Keratinocyte (primary cell): Measurements from ENCODE around the gene FGFR3. TPM values are rescaled to one million over a fixed set of nuclear protein-coding genes. Genes with fewer than 3 reads are reported as not detected.

Experiments
- DNase-seq: peaks from one replicate; pipeline ENCODE4 v3.0.0-alpha.2; 2011; ENCODE audit warnings: low read depth, missing footprints, low spot score
- FAIRE-seq: peaks from 2 replicates; lab custom pipeline; 2011; peaks lifted over from hg19 to GRCh38; lab: Jason Lieb, UNC
- H2AFZ ChIP-seq: 2 replicates; pipeline ENCODE4 v1.6.0; 2012; ENCODE audit warnings: low read length, control low read depth, inconsistent platforms; ENCODE audit not compliant: control insufficient read depth
- H3K27ac ChIP-seq: 2 replicates; pipeline ENCODE4 v1.5.1; 2011; ENCODE audit warnings: low read length; ENCODE audit not compliant: control insufficient read depth, insufficient read depth
- H3K27me3 ChIP-seq: 3 replicates; pipeline ENCODE4 v1.6.0; 2011; ENCODE audit warnings: low read length; ENCODE audit not compliant: control insufficient read depth, insufficient read depth; ENCODE audit errors: extremely low read depth
- H3K36me3 ChIP-seq, 2 experiments: 2 replicates in 1 of 2; 3 replicates in 1 of 2; pipeline ENCODE4 v1.5.1; 2011; ENCODE audit warnings: low read length in 2 of 2, mild to moderate bottlenecking in 1 of 2; ENCODE audit not compliant: control insufficient read depth in 2 of 2, insufficient read depth in 2 of 2; ENCODE audit errors: extremely low read depth in 1 of 2
- H3K4me1 ChIP-seq: 3 replicates; pipeline ENCODE4 v1.5.1; 2011; ENCODE audit warnings: low read length; ENCODE audit not compliant: control insufficient read depth, insufficient read depth; ENCODE audit errors: extremely low read depth
- H3K4me2 ChIP-seq: 3 replicates; pipeline ENCODE4 v1.6.0; 2011; ENCODE audit warnings: low read depth, low read length; ENCODE audit not compliant: control insufficient read depth, insufficient read depth; ENCODE audit errors: extremely low read depth
- H3K4me3 ChIP-seq, 3 experiments: fragments of 200-600 bp in 1 of 3; sonication (generic) in 1 of 3; 2 replicates in 2 of 3; 3 replicates in 1 of 3; pipeline ENCODE4 v1.5.1; 2011 to 2016; ENCODE audit warnings: low read length in 3 of 3, mild to moderate bottlenecking in 3 of 3, control low read depth in 2 of 3, inconsistent platforms in 1 of 3, low read depth in 1 of 3, mixed read lengths in 1 of 3, mixed run types in 1 of 3, moderate library complexity in 1 of 3; ENCODE audit not compliant: control insufficient read depth in 2 of 3, insufficient read depth in 2 of 3; ENCODE audit errors: extremely low read depth in 1 of 3
- H3K79me2 ChIP-seq: 2 replicates; pipeline ENCODE4 v1.6.0; 2012; ENCODE audit warnings: low read length; ENCODE audit not compliant: control insufficient read depth, insufficient read depth
- H3K9ac ChIP-seq: 3 replicates; pipeline ENCODE4 v1.6.0; 2011; ENCODE audit warnings: low read length; ENCODE audit not compliant: control insufficient read depth, insufficient read depth; ENCODE audit errors: extremely low read depth
- H3K9me1 ChIP-seq: 3 replicates; pipeline ENCODE4 v1.6.0; 2011; ENCODE audit warnings: low read length; ENCODE audit not compliant: control insufficient read depth, insufficient read depth; ENCODE audit errors: extremely low read depth
- H3K9me3 ChIP-seq: 2 replicates; pipeline ENCODE4 v1.5.1; 2012; ENCODE audit warnings: low read depth, low read length; ENCODE audit not compliant: control insufficient read depth
- H4K20me1 ChIP-seq: 3 replicates; pipeline ENCODE4 v1.6.0; 2011; ENCODE audit warnings: low read length; ENCODE audit not compliant: control insufficient read depth, insufficient read depth; ENCODE audit errors: extremely low read depth
- CTCF ChIP-seq, 3 experiments: IDR thresholded peaks in 1 of 3; conservative IDR thresholded peaks in 1 of 3; optimal IDR thresholded peaks in 1 of 3; 2 replicates in 2 of 3; 3 replicates in 1 of 3; pipeline versions ENCODE3 to v1.5.1; 2011; ENCODE audit warnings: low read length in 3 of 3, mild to moderate bottlenecking in 3 of 3, moderate library complexity in 2 of 3, control low read depth in 1 of 3, inconsistent platforms in 1 of 3; ENCODE audit not compliant: insufficient read depth in 2 of 3; ENCODE audit errors: extremely low read depth in 1 of 3
- EZH2 ChIP-seq: IDR thresholded peaks from one replicate; pipeline ENCODE4 v1.6.1; 2012; ENCODE audit warnings: inconsistent platforms, mild to moderate bottlenecking, low read length, moderate library complexity
- dilution Hi-C: fragments of 300-500 bp; cut with MboI; formaldehyde crosslinking; loops from one replicate; pipeline ENCODE4 v1.7.0; 2020; ENCODE audit warnings: low sequenced_read_pairs; ENCODE audit not compliant: extremely low pct_ligation_motif_present
- polyA plus RNA-seq, 5 experiments: library from polyadenylated mRNA; depleted of rRNA in 3 of 5; stranded (reverse) in 3 of 5; stranded (forward) in 1 of 5; unstranded in 1 of 5; fragments of >200 nt; gene quantifications; 1 replicate in 1 of 5; 2 replicates in 3 of 5; 3 replicates in 1 of 5; pipeline versions ENCODE4 v1.2.1 to v1.2.3, GENCODE V29; 2011 to 2012; ENCODE audit warnings: missing spikeins in 2 of 5, low read depth in 1 of 5, low replicate concordance in 1 of 5

Gene FGFR3
- polyA plus RNA-seq, 1 donor (not counting 4 experiments of a cell fraction or from before 2014, with no cell fraction given) = 45.2 TPM

GRCh38 chr4:1797298-1797860 is 4.3 kb downstream of the FGFR3 start:
- peaks cover 10% of the 10 kb centered on the region for H4K20me1 ChIP-seq
- H3K79me2 ChIP-seq = peaks cover 24% of the 10 kb centered on the region
- H3K36me3 ChIP-seq = peaks cover 12 to 14% of the 10 kb centered on the region in 2 experiments
- H3K9me3 ChIP-seq = no peaks in the 10 kb centered on the region
- DNase-seq = no peak
- no peak overlapping the region for H3K9ac ChIP-seq
- no peak overlapping the region for H3K4me2 ChIP-seq
- H3K9me1 ChIP-seq = no peaks in the 10 kb centered on the region
- H2AFZ ChIP-seq = no peak overlapping the region
- H3K4me1 ChIP-seq = peaks cover 6% of the 10 kb centered on the region
- no peak for FAIRE-seq
- no peak overlapping the region for H3K27ac ChIP-seq
- no peak overlapping the region for H3K4me3 ChIP-seq
- no peaks in the 10 kb centered on the region for H3K27me3 ChIP-seq
- TF ChIP-seq CTCF (optimal IDR thresholded peaks at IDR 0.05 in 1 of 3, IDR thresholded peaks at IDR 0.05 in 1 of 3, conservative IDR thresholded peaks at IDR 0.05 in 1 of 3; ENCODE audit: extremely low read depth in 1 of 3, insufficient read depth in 2 of 3, low read length in 3 of 3) (no peak), EZH2 (no peak)
- dilution Hi-C loops = no loop called here

- no peak overlapping the region for H2AFZ ChIP-seq
- dilution Hi-C loops = no loop called here
- H3K4me1 ChIP-seq = peaks cover 6% of the 10 kb centered on the region
- no peaks in the 10 kb centered on the region for H3K9me1 ChIP-seq
- H3K27ac ChIP-seq = no peak overlapping the region
- peaks cover 10% of the 10 kb centered on the region for H4K20me1 ChIP-seq
- H3K36me3 ChIP-seq = peaks cover 12 to 14% of the 10 kb centered on the region in 2 experiments
- H3K4me3 ChIP-seq = no peak overlapping the region
- no peaks in the 10 kb centered on the region for H3K27me3 ChIP-seq
- DNase-seq = no peak
- no peak for FAIRE-seq
- peaks cover 24% of the 10 kb centered on the region for H3K79me2 ChIP-seq
- H3K4me2 ChIP-seq = no peak overlapping the region
- no peak overlapping the region for H3K9ac ChIP-seq
- no peak for TF ChIP-seq CTCF (optimal IDR thresholded peaks at IDR 0.05 in 1 of 3, IDR thresholded peaks at IDR 0.05 in 1 of 3, conservative IDR thresholded peaks at IDR 0.05 in 1 of 3; ENCODE audit: extremely low read depth in 1 of 3, insufficient read depth in 2 of 3, low read length in 3 of 3)
- no peak for TF ChIP-seq EZH2
- no peaks in the 10 kb centered on the region for H3K9me3 ChIP-seq
Observed at GRCh38 chr4:1797861-1798579, 4.9 kb downstream of the FGFR3 start.
